Panc1 (cell line): ENCODE measurements around the gene PRAMEF4. TPM values are rescaled to one million over a fixed set of nuclear protein-coding genes. Genes with fewer than 3 reads are reported as not detected.
"Not testable (repeated sequence)": the region's sequence is repeated elsewhere in the genome, so short reads cannot be mapped to it uniquely, and the experiment has no call there.

ENCODE experiments used
- ATAC-seq: fragments of 200-7000 bp; cut with Tn5 transposase; 2 replicates; pipeline ENCODE4 v1.9.1; 2020; ENCODE audit warnings: mild to moderate bottlenecking, moderate library complexity
- BruUV-seq: library from RNA; stranded (reverse); fragments of 400-500 nt; replicated peaks from 2 replicates; lab custom pipeline; 2021; lab: Mats Ljungman, UMichigan
- CTCF ChIA-PET: fragments of 300-600 bp; sonication (Branson Sonifier 250); formaldehyde crosslinking; loops from one replicate; lab custom pipeline; 2022; ENCODE audit warnings: antibody characterized with exemption; lab: Charles Lee
- POLR2A ChIA-PET: fragments of 300-600 bp; sonication (Branson Sonifier 250); formaldehyde crosslinking; loops from one replicate; lab custom pipeline; 2022; ENCODE audit warnings: antibody characterized with exemption; lab: Charles Lee
- DNase-seq: peaks from one replicate; pipeline ENCODE4 v3.0.0-alpha.2; 2010; ENCODE audit warnings: low read depth, low spot score
- H3K27ac ChIP-seq: 2 replicates; pipeline ENCODE4 v1.5.1; 2011; ENCODE audit warnings: mild to moderate bottlenecking, low read length, inconsistent platforms
- H3K27me3 ChIP-seq: fragments of 200-500 bp; sonication (Bioruptor generic); 2 replicates; pipeline ENCODE4 v1.6.0; 2014; ENCODE audit warnings: low read length, inconsistent platforms; ENCODE audit not compliant: control insufficient read depth, insufficient read depth
- H3K36me3 ChIP-seq: fragments of 200-500 bp; sonication (Bioruptor generic); 2 replicates; pipeline ENCODE4 v1.5.1; 2014; ENCODE audit warnings: inconsistent platforms, mild to moderate bottlenecking, low read length, moderate library complexity; ENCODE audit not compliant: control insufficient read depth, insufficient read depth
- H3K4me1 ChIP-seq: 2 replicates; pipeline ENCODE4 v1.5.1; 2011; ENCODE audit warnings: inconsistent platforms, mild to moderate bottlenecking, low read length, moderate library complexity; ENCODE audit not compliant: control insufficient read depth, insufficient read depth
- H3K4me3 ChIP-seq, 2 experiments: 2 replicates each; pipeline ENCODE4 v1.5.1; 2011 to 2012; ENCODE audit warnings: low read depth in 2 of 2, low read length in 2 of 2, mild to moderate bottlenecking in 2 of 2, inconsistent platforms in 1 of 2, moderate library complexity in 1 of 2
- H3K9me3 ChIP-seq: fragments of 200-500 bp; sonication (Bioruptor generic); 2 replicates; pipeline ENCODE4 v1.5.1; 2014; ENCODE audit warnings: low read depth, mild to moderate bottlenecking, inconsistent platforms, low read length, moderate library complexity; ENCODE audit not compliant: control insufficient read depth, insufficient read depth
- POLR2AphosphoS5 ChIP-seq: IDR thresholded peaks from 2 replicates; pipeline ENCODE4 v1.6.1; 2012; ENCODE audit warnings: mild to moderate bottlenecking, low read depth, low read length, moderate library complexity
- SIN3A ChIP-seq: IDR thresholded peaks from 2 replicates; pipeline ENCODE4 v1.6.1; 2012; ENCODE audit warnings: low read depth, mild to moderate bottlenecking, low read length, moderate library complexity, borderline replicate concordance; ENCODE audit not compliant: insufficient read depth
- TCF7L2 ChIP-seq: IDR thresholded peaks from 2 replicates; pipeline ENCODE4 v1.6.1; 2011; ENCODE audit warnings: mild to moderate bottlenecking, low read depth, low read length, inconsistent platforms
- in situ Hi-C: cut with HindIII; loops from 2 replicates; pipeline ENCODE4 v1.10.0; 2016; ENCODE audit warnings: low sequenced_read_pairs, low pct_unique_long_range_greater_than_20kb
- intact Hi-C: fragments of 100-400 bp; cut with micrococcal nuclease; formaldehyde crosslinking; loops from one replicate; pipeline ENCODE4 v1.10.0; 2022; ENCODE audit not compliant: unreplicated experiment
- total RNA-seq: library from RNA; stranded (reverse); gene quantifications from one replicate; pipeline ENCODE4 v1.2.1, GENCODE V29; 2021; ENCODE audit not compliant: unreplicated experiment
- TF ChIP-seq, protein P1 (sequence below): fragments of 450-650 bp; IDR thresholded peaks from 2 replicates; pipeline ENCODE4 v1.5.1; 2017; ENCODE audit warnings: mild to moderate bottlenecking
- TF ChIP-seq, protein P2 (sequence below), 2 experiments: IDR thresholded peaks; 2 replicates each; pipeline ENCODE4 v1.6.1; 2011 to 2012; ENCODE audit warnings: low read depth in 2 of 2, control low read depth in 1 of 2, low read length in 1 of 2, mild to moderate bottlenecking in 1 of 2, moderate library complexity in 1 of 2; ENCODE audit not compliant: insufficient read depth in 1 of 2

Gene PRAMEF4
- total RNA-seq, 1 experiment from 2014 or later = not detected

DNA sequence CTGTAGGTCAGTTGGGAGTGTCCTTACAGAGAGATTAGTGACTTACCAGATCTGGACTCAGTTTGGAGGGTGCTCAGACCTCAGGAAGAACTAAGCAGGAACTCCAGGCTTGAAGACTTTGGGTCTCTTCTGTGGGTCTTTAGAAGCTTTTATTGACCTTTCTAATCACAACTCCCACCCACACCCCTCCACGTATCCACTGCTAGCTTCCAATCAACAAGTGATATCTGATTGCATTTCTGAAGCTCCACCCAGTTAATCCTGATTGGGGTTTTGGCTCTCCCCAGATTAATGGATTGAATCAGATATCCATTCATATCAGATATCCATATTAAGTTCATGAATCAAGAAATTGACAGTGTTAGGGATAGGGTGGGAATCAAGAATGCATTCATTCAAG, 12.2 kb upstream of the PRAMEF4 start, which contains the start of gene PRAMEF10:
PRAMEF10 (minus strand) TSS at position 101 of the 400 bp plus-strand sequence. CDS start 2,423 bp downstream, outside the sequence.
- H3K27ac ChIP-seq, CTCF ChIA-PET, H3K36me3 ChIP-seq, in situ Hi-C loops, intact Hi-C loops, H3K4me3 ChIP-seq, ATAC-seq, POLR2A ChIA-PET, H3K9me3 ChIP-seq, H3K27me3 ChIP-seq, DNase-seq, H3K4me1 ChIP-seq, BruUV-seq: not testable (repeated sequence)

DNA sequence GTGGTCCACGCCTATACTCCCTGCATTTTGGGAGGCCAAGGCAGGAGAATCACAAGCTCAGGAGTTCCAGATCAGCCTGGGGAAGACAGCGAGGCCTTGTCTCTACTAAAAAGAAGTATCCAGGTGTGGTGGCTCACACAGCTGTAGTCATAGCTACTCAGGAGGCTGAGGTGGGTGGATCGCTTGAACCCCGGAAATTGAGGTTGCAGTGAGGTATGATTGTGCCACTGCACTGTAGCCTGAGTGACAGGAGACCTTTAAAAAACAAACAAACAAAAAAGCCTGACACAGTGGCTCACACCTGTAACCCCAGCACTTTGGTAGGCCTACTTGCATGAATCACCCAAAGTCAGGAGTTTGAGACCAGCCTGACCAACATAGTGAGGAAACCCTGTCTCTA, 7.5 kb downstream of the PRAMEF4 start:
- H3K27me3 ChIP-seq, intact Hi-C loops, H3K27ac ChIP-seq, DNase-seq, H3K9me3 ChIP-seq, in situ Hi-C loops, H3K36me3 ChIP-seq, BruUV-seq, ATAC-seq, H3K4me1 ChIP-seq, CTCF ChIA-PET, POLR2A ChIA-PET, H3K4me3 ChIP-seq: not testable (repeated sequence)

DNA sequence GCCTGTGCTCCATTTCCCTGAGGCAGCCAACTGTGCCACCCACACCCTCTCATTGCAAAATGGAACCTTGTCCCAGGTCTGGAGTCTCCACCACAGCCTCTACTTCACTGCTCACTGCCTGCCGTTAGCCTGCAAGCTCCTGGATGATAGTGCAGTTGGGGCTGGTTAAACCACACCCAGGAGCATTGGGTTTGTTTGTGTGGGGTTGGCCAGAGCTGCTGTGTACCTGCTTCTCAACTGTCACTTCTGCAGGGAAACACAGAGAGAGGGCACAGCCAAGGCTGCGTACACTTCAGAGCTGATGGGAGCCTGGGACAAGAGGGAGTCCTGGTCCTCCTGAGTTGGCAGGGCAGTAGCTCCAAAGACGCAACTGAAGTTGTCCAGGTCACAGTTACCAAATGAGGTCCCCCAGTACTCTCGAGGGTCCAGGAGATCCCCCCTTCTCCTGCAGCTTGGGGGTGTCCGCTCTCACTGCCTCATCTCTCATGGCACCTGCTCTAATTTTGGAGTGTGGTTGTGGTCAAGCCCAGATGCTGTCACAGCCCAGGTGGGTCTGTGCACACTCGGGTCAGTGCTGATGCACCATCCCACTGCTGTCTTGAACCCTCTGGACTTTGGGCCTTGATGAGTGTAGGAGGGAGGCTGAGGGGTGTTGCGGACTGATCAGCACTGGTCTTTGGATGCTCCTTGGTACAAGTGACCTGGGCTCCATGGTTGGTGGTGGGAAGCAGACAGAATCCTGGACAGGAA, 22.7 kb downstream of the PRAMEF4 start:
- BruUV-seq, intact Hi-C loops, H3K27me3 ChIP-seq, CTCF ChIA-PET, H3K4me3 ChIP-seq, H3K27ac ChIP-seq, ATAC-seq, in situ Hi-C loops, H3K4me1 ChIP-seq, H3K9me3 ChIP-seq, DNase-seq, H3K36me3 ChIP-seq, POLR2A ChIA-PET: not testable (repeated sequence)

DNA sequence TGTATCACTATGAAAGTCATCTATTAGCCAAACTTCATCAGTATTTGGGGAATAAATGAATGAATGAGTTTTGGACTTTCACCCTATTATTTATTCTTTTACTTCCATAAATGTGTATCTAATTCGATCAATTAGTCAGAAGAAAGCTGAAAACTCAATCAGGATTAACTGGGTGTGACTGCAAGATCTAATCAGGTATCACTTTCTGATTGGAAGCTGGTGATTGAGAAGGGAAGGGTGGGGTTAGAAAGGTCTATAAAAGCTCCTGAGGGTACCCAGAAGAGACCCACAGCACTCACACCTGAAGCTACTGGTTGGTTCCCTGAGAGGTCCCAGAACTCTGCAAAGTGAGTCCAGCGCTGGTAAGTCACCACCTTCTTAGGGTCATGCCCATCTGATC, 29.2 kb downstream of the PRAMEF4 start, which contains the start of gene PRAMEF2:
PRAMEF2 (plus strand) TSS at position 301 of the 400 bp plus-strand sequence. CDS start 1,924 bp downstream, outside the sequence.
- H3K27ac ChIP-seq, intact Hi-C loops, H3K4me1 ChIP-seq, H3K27me3 ChIP-seq, POLR2A ChIA-PET, DNase-seq, H3K9me3 ChIP-seq, in situ Hi-C loops, BruUV-seq, ATAC-seq, H3K36me3 ChIP-seq, H3K4me3 ChIP-seq, CTCF ChIA-PET: not testable (repeated sequence)

DNA sequence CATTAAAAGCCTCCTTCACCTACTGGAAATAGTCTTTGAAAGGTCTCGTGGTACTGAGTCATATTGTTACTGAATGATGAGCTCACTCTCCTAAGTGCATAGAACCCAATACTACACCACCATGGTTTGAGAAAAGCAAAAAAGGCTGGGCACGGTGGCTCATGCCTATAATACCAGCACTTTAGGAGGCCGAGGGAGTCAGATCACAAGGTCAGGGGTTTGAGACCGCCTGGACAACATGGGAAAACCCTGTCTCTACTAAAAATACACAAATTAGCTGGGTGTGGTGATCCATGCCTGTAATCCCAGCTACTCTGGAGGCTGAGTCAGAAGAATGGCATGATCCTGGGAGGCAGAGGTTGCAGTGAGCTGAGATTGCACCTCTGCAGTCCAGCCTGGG, 34.2 kb downstream of the PRAMEF4 start:
- POLR2A ChIA-PET = no interaction called here
- no peak overlapping the region for H3K4me3 ChIP-seq
- H3K27me3 ChIP-seq = no peaks in the 10 kb centered on the region
- no peaks in the 10 kb centered on the region for H3K36me3 ChIP-seq
- DNase-seq (peak; percentile 41), ATAC-seq (peak; percentile 53; the same call in 1 of the 2 replicates)
- H3K9me3 ChIP-seq = no peaks in the 10 kb centered on the region; the same call in 1 of the 2 replicates
- intact Hi-C loops (no loop called here), in situ Hi-C loops (no loop called here)
- BruUV-seq = no TSS peak
- CTCF ChIA-PET = no interaction called here
- TF ChIP-seq SIN3A (no peak), POLR2AphosphoS5 (no peak), TCF7L2 (no peak)
- TF ChIP-seq, protein P1, sequence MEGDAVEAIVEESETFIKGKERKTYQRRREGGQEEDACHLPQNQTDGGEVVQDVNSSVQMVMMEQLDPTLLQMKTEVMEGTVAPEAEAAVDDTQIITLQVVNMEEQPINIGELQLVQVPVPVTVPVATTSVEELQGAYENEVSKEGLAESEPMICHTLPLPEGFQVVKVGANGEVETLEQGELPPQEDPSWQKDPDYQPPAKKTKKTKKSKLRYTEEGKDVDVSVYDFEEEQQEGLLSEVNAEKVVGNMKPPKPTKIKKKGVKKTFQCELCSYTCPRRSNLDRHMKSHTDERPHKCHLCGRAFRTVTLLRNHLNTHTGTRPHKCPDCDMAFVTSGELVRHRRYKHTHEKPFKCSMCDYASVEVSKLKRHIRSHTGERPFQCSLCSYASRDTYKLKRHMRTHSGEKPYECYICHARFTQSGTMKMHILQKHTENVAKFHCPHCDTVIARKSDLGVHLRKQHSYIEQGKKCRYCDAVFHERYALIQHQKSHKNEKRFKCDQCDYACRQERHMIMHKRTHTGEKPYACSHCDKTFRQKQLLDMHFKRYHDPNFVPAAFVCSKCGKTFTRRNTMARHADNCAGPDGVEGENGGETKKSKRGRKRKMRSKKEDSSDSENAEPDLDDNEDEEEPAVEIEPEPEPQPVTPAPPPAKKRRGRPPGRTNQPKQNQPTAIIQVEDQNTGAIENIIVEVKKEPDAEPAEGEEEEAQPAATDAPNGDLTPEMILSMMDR = no peak
- TF ChIP-seq, protein P2, sequence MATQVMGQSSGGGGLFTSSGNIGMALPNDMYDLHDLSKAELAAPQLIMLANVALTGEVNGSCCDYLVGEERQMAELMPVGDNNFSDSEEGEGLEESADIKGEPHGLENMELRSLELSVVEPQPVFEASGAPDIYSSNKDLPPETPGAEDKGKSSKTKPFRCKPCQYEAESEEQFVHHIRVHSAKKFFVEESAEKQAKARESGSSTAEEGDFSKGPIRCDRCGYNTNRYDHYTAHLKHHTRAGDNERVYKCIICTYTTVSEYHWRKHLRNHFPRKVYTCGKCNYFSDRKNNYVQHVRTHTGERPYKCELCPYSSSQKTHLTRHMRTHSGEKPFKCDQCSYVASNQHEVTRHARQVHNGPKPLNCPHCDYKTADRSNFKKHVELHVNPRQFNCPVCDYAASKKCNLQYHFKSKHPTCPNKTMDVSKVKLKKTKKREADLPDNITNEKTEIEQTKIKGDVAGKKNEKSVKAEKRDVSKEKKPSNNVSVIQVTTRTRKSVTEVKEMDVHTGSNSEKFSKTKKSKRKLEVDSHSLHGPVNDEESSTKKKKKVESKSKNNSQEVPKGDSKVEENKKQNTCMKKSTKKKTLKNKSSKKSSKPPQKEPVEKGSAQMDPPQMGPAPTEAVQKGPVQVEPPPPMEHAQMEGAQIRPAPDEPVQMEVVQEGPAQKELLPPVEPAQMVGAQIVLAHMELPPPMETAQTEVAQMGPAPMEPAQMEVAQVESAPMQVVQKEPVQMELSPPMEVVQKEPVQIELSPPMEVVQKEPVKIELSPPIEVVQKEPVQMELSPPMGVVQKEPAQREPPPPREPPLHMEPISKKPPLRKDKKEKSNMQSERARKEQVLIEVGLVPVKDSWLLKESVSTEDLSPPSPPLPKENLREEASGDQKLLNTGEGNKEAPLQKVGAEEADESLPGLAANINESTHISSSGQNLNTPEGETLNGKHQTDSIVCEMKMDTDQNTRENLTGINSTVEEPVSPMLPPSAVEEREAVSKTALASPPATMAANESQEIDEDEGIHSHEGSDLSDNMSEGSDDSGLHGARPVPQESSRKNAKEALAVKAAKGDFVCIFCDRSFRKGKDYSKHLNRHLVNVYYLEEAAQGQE (IDR thresholded peaks at IDR 0.05; ENCODE audit: insufficient read depth in 1 of 2, low read depth in 2 of 2, low read length in 1 of 2) = no peak
- no peak overlapping the region for H3K27ac ChIP-seq
- no peaks in the 10 kb centered on the region for H3K4me1 ChIP-seq
